GM12878 (cell line): ENCODE measurements around the gene TARDBP. TPM values are rescaled to one million over a fixed set of nuclear protein-coding genes. Genes with fewer than 3 reads are reported as not detected.

ENCODE experiments used
- ATAC-seq: fragments of 200-7000 bp; cut with Tn5 transposase; 3 replicates; pipeline ENCODE4 v1.9.1; 2020; ENCODE audit warnings: mild to moderate bottlenecking, moderate library complexity
- BruUV-seq: library from RNA; stranded (reverse); fragments of 400-500 nt; replicated peaks from 2 replicates; lab custom pipeline; 2021; lab: Mats Ljungman, UMichigan
- CTCF ChIA-PET: fragments of 300-600 bp; sonication (Branson Sonifier 250); formaldehyde crosslinking; extraction: SDS; loops from one replicate; lab custom pipeline; 2021; ENCODE audit warnings: inconsistent platforms; lab: Yijun Ruan, JAX
- POLR2A ChIA-PET: fragments of 350-600 bp; formaldehyde crosslinking; extraction: SDS; loops from one replicate; lab custom pipeline; 2021; ENCODE audit warnings: inconsistent platforms; lab: Charles Lee
- RAD21 ChIA-PET: fragments of 300-600 bp; sonication (Branson Sonifier 250); formaldehyde crosslinking; loops from one replicate; lab custom pipeline; 2023; ENCODE audit warnings: antibody characterized with exemption; ENCODE audit not compliant: unreplicated experiment; lab: Charles Lee
- SMC1A ChIA-PET: fragments of 300-600 bp; sonication (Branson Sonifier 250); formaldehyde crosslinking; loops from one replicate; lab custom pipeline; 2023; ENCODE audit not compliant: unreplicated experiment, uncharacterized antibody; lab: Charles Lee
- DNase-seq: peaks from one replicate; pipeline ENCODE4 v3.0.0-alpha.2; 2011; ENCODE audit warnings: low read depth, low spot score
- FAIRE-seq: peaks from 3 replicates; lab custom pipeline; 2011; peaks lifted over from hg19 to GRCh38; lab: Jason Lieb, UNC
- H2AFZ ChIP-seq: 2 replicates; pipeline ENCODE4 v1.6.0; 2011; ENCODE audit warnings: low read depth, low read length, control low read depth; ENCODE audit not compliant: control insufficient read depth
- H3K27ac ChIP-seq: 2 replicates; pipeline ENCODE4 v1.5.1; 2011; ENCODE audit warnings: control low read depth; ENCODE audit not compliant: control insufficient read depth, insufficient read depth
- H3K27me3 ChIP-seq, 2 experiments: replicated peaks in 1 of 2; 2 replicates each; pipeline versions ENCODE4 v1.6.0 to v1.6.1; 2011; ENCODE audit warnings: low read length in 1 of 2; ENCODE audit not compliant: control insufficient read depth in 2 of 2, insufficient read depth in 2 of 2
- H3K36me3 ChIP-seq, 2 experiments: 2 replicates each; pipeline ENCODE4 v1.5.1; 2011; ENCODE audit warnings: low read length in 1 of 2; ENCODE audit not compliant: control insufficient read depth in 2 of 2, insufficient read depth in 2 of 2
- H3K4me1 ChIP-seq: 2 replicates; pipeline ENCODE4 v1.6.1; 2011; ENCODE audit warnings: mild to moderate bottlenecking, low read length, moderate library complexity, mixed read lengths; ENCODE audit not compliant: control insufficient read depth, insufficient read depth
- H3K4me2 ChIP-seq: 2 replicates; pipeline ENCODE4 v1.6.0; 2011; ENCODE audit warnings: control low read depth; ENCODE audit not compliant: control insufficient read depth, insufficient read depth
- H3K4me3 ChIP-seq: fragments of 200-600 bp; sonication (generic); 2 replicates; pipeline ENCODE4 v1.5.1; 2016
- H3K79me2 ChIP-seq: 2 replicates; pipeline ENCODE4 v1.6.0; 2011; ENCODE audit warnings: low read length; ENCODE audit not compliant: control insufficient read depth, insufficient read depth
- H3K9ac ChIP-seq: 2 replicates; pipeline ENCODE4 v1.8.0; 2011; ENCODE audit warnings: low read length, control low read depth, mixed read lengths; ENCODE audit not compliant: control insufficient read depth, insufficient read depth
- H3K9me3 ChIP-seq: replicated peaks from 3 replicates; pipeline ENCODE4 v1.5.1; 2011; ENCODE audit warnings: mild to moderate bottlenecking, low read length; ENCODE audit not compliant: control insufficient read depth, insufficient read depth
- H4K20me1 ChIP-seq: 2 replicates; pipeline ENCODE4 v1.6.0; 2011; ENCODE audit not compliant: control insufficient read depth, insufficient read depth
- CREM ChIP-seq: IDR thresholded peaks from 2 replicates; pipeline ENCODE4 v1.6.1; 2014; ENCODE audit warnings: antibody characterized with exemption, low read depth
- EED ChIP-seq: sonication (generic); IDR thresholded peaks from 2 replicates; pipeline ENCODE4 v1.6.1; 2016; ENCODE audit warnings: antibody characterized with exemption, low read depth
- FOXK2 ChIP-seq: fragments of 450-650 bp; IDR thresholded peaks from 2 replicates; pipeline ENCODE4 v1.6.1; 2017; ENCODE audit warnings: mild to moderate bottlenecking, moderate library complexity
- MEF2B ChIP-seq: fragments of 450-650 bp; IDR thresholded peaks from 2 replicates; pipeline ENCODE4 v1.6.1; 2018; ENCODE audit warnings: mild to moderate bottlenecking, moderate library complexity; ENCODE audit not compliant: partially characterized antibody, poor library complexity, severe bottlenecking
- NR2C2 ChIP-seq: IDR thresholded peaks from 2 replicates; pipeline ENCODE4 v1.6.1; 2011; ENCODE audit warnings: borderline replicate concordance, low read depth; ENCODE audit not compliant: control insufficient read depth, insufficient read length
- SPI1 ChIP-seq: IDR thresholded peaks from 2 replicates; pipeline ENCODE4 v1.6.1; 2011; ENCODE audit warnings: low read depth, mild to moderate bottlenecking, low read length, moderate library complexity, borderline replicate concordance; ENCODE audit not compliant: insufficient read depth
- WGBS: methylation state at CpG from one replicate; pipeline ENCODE4 v1.1.6; 2016; ENCODE audit warnings: low lambda C conversion rate; ENCODE audit not compliant: insufficient replicate concordance, insufficient coverage; ENCODE audit errors: missing lambda C conversion rate; 5-methylcytosine and 5-hydroxymethylcytosine counted together
- in situ Hi-C: fragments of 300-500 bp; cut with MboI; formaldehyde crosslinking; loops from 9 replicates; pipeline ENCODE4 v1.14.3; 2018; ENCODE audit warnings: mixed read lengths
- intact Hi-C: fragments of 100-400 bp; cut with micrococcal nuclease; formaldehyde crosslinking; loops from one replicate; pipeline ENCODE4 v1.14.2; 2022; ENCODE audit not compliant: unreplicated experiment
- polyA plus RNA-seq, 11 experiments: library from polyadenylated mRNA; depleted of rRNA in 4 of 11; unstranded in 6 of 11; stranded (reverse) in 5 of 11; fragments of >200 nt; fragmentation: Nextera tagmentation in 4 of 11; fragmentation: Illumina TruSeq in 1 of 11; extraction: Ambion mirVana in 4 of 11; extraction: Trizol in 1 of 11; gene quantifications; 1 replicate in 1 of 11; 2 replicates in 10 of 11; pipeline versions ENCODE4 v1.2.1 to v1.2.3, GENCODE V29; 2011 to 2016; ENCODE audit warnings: inconsistent platforms in 2 of 11, missing spikeins in 2 of 11, low read depth in 1 of 11
- total RNA-seq, 4 experiments: library from RNA; depleted of rRNA in 3 of 4; stranded (reverse); fragments of >200 nt in 3 of 4; fragmentation: Illumina TruSeq in 1 of 4; extraction: Trizol in 1 of 4; gene quantifications; 2 replicates each; pipeline versions ENCODE4 v1.2.1 to v1.2.3, GENCODE V29; 2013 to 2021
- TF ChIP-seq, protein P1 (sequence below): IDR thresholded peaks from 2 replicates; pipeline ENCODE4 v1.6.1; 2011; ENCODE audit warnings: low read depth, low read length, improper control_type of control experiment, borderline replicate concordance
- TF ChIP-seq, protein P2 (sequence below): fragments of 450-650 bp; IDR thresholded peaks from 2 replicates; pipeline ENCODE4 v1.6.1; 2014; ENCODE audit warnings: mild to moderate bottlenecking
- TF ChIP-seq, protein P3 (sequence below): fragments of 150-350 bp; IDR thresholded peaks from 2 replicates; pipeline ENCODE4 v1.6.1; 2016; ENCODE audit warnings: low read depth, low read length
- TF ChIP-seq, protein P4 (sequence below): fragments of 450-650 bp; IDR thresholded peaks from 2 replicates; pipeline ENCODE4 v1.6.1; 2018; ENCODE audit warnings: mild to moderate bottlenecking, low read depth, moderate library complexity; ENCODE audit not compliant: partially characterized antibody
- TF ChIP-seq, protein P5 (sequence below): fragments of 450-650 bp; formaldehyde crosslinking; IDR thresholded peaks from 2 replicates; pipeline ENCODE4 v1.4.0; 2022; ENCODE audit warnings: mild to moderate bottlenecking, moderate library complexity

The TARDBP gene
- total and polyA plus RNA-seq, 10 of the 15 experiments (the other 5 are each of a cell fraction or from before 2014, with no cell fraction given) = 55.6 to 318 (median 192) TPM

DNA sequence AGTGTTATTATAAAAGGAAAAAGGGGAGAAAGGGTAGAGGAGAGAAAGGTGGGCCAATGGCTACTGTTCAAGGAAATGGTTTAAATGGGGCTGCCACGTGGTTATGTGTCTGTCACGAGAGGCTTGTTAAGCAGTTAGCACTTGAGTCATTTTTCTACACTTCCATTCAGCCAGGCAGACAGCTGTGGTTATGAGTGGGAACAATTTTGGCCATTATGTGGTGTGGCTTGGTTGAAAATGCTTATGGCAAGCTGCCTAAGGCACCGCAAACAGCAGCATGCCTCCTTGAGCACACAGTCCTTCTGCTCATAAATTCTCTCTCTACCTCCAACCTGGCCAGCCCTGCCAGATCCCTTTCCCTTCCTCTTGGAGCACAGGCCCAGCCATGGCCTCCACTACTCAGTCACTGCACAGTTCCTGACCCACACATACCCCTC lies 50.5 kb downstream of the TARDBP start:
- peaks cover 26% of the 10 kb centered on the region for H3K4me1 ChIP-seq
- POLR2A ChIA-PET = interaction anchor here (0.5 kb wide), 1 partner anchor 162 kb away, joined by 5 read pairs; no protein-coding TSS in a partner anchor
- TF ChIP-seq, protein P1, sequence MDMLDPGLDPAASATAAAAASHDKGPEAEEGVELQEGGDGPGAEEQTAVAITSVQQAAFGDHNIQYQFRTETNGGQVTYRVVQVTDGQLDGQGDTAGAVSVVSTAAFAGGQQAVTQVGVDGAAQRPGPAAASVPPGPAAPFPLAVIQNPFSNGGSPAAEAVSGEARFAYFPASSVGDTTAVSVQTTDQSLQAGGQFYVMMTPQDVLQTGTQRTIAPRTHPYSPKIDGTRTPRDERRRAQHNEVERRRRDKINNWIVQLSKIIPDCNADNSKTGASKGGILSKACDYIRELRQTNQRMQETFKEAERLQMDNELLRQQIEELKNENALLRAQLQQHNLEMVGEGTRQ = peak; percentile 60
- TF ChIP-seq MEF2B (peak; percentile 81), SPI1 (no peak), CREM (peak; percentile 61), NR2C2 (no peak), FOXK2 (no peak; the same call in 1 of the 2 replicates), EED (peak; percentile 87)
- TF ChIP-seq, protein P2, sequence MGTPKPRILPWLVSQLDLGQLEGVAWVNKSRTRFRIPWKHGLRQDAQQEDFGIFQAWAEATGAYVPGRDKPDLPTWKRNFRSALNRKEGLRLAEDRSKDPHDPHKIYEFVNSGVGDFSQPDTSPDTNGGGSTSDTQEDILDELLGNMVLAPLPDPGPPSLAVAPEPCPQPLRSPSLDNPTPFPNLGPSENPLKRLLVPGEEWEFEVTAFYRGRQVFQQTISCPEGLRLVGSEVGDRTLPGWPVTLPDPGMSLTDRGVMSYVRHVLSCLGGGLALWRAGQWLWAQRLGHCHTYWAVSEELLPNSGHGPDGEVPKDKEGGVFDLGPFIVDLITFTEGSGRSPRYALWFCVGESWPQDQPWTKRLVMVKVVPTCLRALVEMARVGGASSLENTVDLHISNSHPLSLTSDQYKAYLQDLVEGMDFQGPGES = no peak
- TF ChIP-seq, protein P3, sequence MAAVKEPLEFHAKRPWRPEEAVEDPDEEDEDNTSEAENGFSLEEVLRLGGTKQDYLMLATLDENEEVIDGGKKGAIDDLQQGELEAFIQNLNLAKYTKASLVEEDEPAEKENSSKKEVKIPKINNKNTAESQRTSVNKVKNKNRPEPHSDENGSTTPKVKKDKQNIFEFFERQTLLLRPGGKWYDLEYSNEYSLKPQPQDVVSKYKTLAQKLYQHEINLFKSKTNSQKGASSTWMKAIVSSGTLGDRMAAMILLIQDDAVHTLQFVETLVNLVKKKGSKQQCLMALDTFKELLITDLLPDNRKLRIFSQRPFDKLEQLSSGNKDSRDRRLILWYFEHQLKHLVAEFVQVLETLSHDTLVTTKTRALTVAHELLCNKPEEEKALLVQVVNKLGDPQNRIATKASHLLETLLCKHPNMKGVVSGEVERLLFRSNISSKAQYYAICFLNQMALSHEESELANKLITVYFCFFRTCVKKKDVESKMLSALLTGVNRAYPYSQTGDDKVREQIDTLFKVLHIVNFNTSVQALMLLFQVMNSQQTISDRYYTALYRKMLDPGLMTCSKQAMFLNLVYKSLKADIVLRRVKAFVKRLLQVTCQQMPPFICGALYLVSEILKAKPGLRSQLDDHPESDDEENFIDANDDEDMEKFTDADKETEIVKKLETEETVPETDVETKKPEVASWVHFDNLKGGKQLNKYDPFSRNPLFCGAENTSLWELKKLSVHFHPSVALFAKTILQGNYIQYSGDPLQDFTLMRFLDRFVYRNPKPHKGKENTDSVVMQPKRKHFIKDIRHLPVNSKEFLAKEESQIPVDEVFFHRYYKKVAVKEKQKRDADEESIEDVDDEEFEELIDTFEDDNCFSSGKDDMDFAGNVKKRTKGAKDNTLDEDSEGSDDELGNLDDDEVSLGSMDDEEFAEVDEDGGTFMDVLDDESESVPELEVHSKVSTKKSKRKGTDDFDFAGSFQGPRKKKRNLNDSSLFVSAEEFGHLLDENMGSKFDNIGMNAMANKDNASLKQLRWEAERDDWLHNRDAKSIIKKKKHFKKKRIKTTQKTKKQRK = no peak
- TF ChIP-seq, protein P4, sequence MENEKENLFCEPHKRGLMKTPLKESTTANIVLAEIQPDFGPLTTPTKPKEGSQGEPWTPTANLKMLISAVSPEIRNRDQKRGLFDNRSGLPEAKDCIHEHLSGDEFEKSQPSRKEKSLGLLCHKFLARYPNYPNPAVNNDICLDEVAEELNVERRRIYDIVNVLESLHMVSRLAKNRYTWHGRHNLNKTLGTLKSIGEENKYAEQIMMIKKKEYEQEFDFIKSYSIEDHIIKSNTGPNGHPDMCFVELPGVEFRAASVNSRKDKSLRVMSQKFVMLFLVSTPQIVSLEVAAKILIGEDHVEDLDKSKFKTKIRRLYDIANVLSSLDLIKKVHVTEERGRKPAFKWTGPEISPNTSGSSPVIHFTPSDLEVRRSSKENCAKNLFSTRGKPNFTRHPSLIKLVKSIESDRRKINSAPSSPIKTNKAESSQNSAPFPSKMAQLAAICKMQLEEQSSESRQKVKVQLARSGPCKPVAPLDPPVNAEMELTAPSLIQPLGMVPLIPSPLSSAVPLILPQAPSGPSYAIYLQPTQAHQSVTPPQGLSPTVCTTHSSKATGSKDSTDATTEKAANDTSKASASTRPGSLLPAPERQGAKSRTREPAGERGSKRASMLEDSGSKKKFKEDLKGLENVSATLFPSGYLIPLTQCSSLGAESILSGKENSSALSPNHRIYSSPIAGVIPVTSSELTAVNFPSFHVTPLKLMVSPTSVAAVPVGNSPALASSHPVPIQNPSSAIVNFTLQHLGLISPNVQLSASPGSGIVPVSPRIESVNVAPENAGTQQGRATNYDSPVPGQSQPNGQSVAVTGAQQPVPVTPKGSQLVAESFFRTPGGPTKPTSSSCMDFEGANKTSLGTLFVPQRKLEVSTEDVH = no peak
- TF ChIP-seq, protein P5, sequence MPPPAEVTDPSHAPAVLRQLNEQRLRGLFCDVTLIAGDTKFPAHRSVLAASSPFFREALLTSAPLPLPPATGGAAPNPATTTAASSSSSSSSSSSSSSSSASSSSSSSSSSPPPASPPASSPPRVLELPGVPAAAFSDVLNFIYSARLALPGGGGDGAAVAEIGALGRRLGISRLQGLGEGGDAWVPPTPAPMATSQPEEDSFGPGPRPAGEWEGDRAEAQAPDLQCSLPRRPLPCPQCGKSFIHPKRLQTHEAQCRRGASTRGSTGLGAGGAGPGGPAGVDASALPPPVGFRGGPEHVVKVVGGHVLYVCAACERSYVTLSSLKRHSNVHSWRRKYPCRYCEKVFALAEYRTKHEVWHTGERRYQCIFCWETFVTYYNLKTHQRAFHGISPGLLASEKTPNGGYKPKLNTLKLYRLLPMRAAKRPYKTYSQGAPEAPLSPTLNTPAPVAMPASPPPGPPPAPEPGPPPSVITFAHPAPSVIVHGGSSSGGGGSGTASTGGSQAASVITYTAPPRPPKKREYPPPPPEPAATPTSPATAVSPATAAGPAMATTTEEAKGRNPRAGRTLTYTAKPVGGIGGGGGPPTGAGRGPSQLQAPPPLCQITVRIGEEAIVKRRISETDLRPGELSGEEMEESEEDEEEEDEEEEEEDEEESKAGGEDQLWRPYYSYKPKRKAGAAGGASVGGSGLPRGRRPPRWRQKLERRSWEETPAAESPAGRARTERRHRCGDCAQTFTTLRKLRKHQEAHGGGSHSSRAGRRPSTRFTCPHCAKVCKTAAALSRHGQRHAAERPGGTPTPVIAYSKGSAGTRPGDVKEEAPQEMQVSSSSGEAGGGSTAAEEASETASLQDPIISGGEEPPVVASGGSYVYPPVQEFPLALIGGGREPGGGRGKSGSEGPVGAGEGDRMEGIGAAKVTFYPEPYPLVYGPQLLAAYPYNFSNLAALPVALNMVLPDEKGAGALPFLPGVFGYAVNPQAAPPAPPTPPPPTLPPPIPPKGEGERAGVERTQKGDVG (CRISPR knock-in tag) = no peak

More for the DNA sequence above, 50.5 kb downstream of the TARDBP start:
- 0% methylated on average over 3 of the region's 3 CpGs for WGBS
- DNase-seq = peak; percentile 87
- Histone ChIP-seq H3K27ac (peak overlapping the region; percentile 72), H3K27me3 (no peaks in the 10 kb centered on the region), H3K4me2 (peak overlapping the region; percentile 65), H3K4me3 (no peak overlapping the region), H3K36me3 (peaks cover 12 to 16% of the 10 kb centered on the region in 2 experiments), H3K9ac (no peak overlapping the region), H2AFZ (no peak overlapping the region), H3K79me2 (peaks cover 34% of the 10 kb centered on the region), H3K9me3 (no peaks in the 10 kb centered on the region; the same call in 2 of the 3 replicates), H4K20me1 (no peaks in the 10 kb centered on the region)
- peak; percentile 61 for ATAC-seq
- no TSS peak for BruUV-seq
- ChIA-PET SMC1A (interaction anchor here (0.6 to 3.8 kb wide), 5 partner anchors 25 to 141 kb away, joined by 3 to 25 read pairs (median 3); no protein-coding TSS in a partner anchor), CTCF (interaction anchor here (1.2 to 5.1 kb wide), 3 partner anchors 10 to 555 kb away, joined by 3 to 36 read pairs (median 4); no protein-coding TSS in a partner anchor), RAD21 (interaction anchor here (2.6 kb wide), 1 partner anchor 25 kb away, joined by 16 read pairs; no protein-coding TSS in a partner anchor)
- FAIRE-seq = peak; percentile 92
- in situ Hi-C loops = no loop called here
- intact Hi-C loops = no loop called here
